Stimulated activated naive CD8-positive, alpha-beta T cell treated with anti-CD3 and anti-CD28 coated beads, Interleukin-15, amount 100 ng/mL, for 72 hours (primary cell): ENCODE measurements around the gene GNAT1.
"Not testable (repeated sequence)": the region's sequence is repeated elsewhere in the genome, so short reads cannot be mapped to it uniquely, and the experiment has no call there.

Source experiments
- ATAC-seq: fragments of 150-1000 bp; cut with Tn5 transposase; 2 replicates; pipeline ENCODE4 v1.10.0; 2021; ENCODE audit warnings: mild to moderate bottlenecking, moderate library complexity
- DNase-seq, 2 donors: peaks; one replicate each; pipeline ENCODE4 v3.0.0; 2021 to 2022
- H3K27ac Mint-ChIP-seq, 2 donors: one replicate each; pipeline ENCODE4 v1.8.0; 2022; ENCODE audit warnings: mild to moderate bottlenecking in 2 of 2, mixed read lengths in 2 of 2, moderate library complexity in 2 of 2
- H3K27me3 Mint-ChIP-seq: one replicate; pipeline ENCODE4 v1.8.0; 2022; ENCODE audit warnings: mixed read lengths
- H3K4me1 Mint-ChIP-seq: one replicate; pipeline ENCODE4 v1.8.0; 2022; ENCODE audit warnings: mild to moderate bottlenecking, mixed read lengths
- H3K4me3 Mint-ChIP-seq, 2 donors: one replicate each; pipeline ENCODE4 v1.8.0; 2022; ENCODE audit warnings: mild to moderate bottlenecking in 2 of 2, mixed read lengths in 2 of 2, moderate library complexity in 1 of 2
- H3K9me3 Mint-ChIP-seq, 2 donors: one replicate each; pipeline ENCODE4 v1.8.0; 2022; ENCODE audit warnings: mixed read lengths in 2 of 2

Gene GNAT1

GRCh38 chr3:50214824-50215223, 23.4 kb downstream of the GNAT1 start:
- H3K27me3 Mint-ChIP-seq = no peaks in the 10 kb centered on the region
- H3K27ac Mint-ChIP-seq = no peak overlapping the region
- H3K4me3 Mint-ChIP-seq = no peak overlapping the region
- ATAC-seq (no peak), DNase-seq (no peak)
- no peaks in the 10 kb centered on the region for H3K9me3 Mint-ChIP-seq
- H3K4me1 Mint-ChIP-seq = peaks cover 11% of the 10 kb centered on the region

- no peak overlapping the region for H3K27ac Mint-ChIP-seq
Observed at GRCh38 chr3:50215529-50215928, 24.1 kb downstream of the GNAT1 start.

GRCh38 chr3:50217681-50218080, 26.3 kb downstream of the GNAT1 start:
- ATAC-seq (no peak), DNase-seq (no peak)
- no peaks in the 10 kb centered on the region for H3K27me3 Mint-ChIP-seq
- H3K9me3 Mint-ChIP-seq = no peaks in the 10 kb centered on the region
- H3K4me1 Mint-ChIP-seq = peaks cover 13% of the 10 kb centered on the region
- no peak overlapping the region for H3K4me3 Mint-ChIP-seq
- H3K27ac Mint-ChIP-seq = peak overlapping the region in 1 of 2 donors; percentile 20

More at GRCh38 chr3:50215529-50215928, 24.1 kb downstream of the GNAT1 start:
- DNase-seq (no peak), ATAC-seq (no peak)
- Mint-ChIP-seq H3K9me3 (no peaks in the 10 kb centered on the region), H3K27me3 (no peaks in the 10 kb centered on the region), H3K4me3 (no peak overlapping the region), H3K4me1 (peaks cover 17% of the 10 kb centered on the region)

GRCh38 chr3:50218448-50218847, 27.0 kb downstream of the GNAT1 start:
- H3K4me1 Mint-ChIP-seq = peaks cover 13% of the 10 kb centered on the region
- no peaks in the 10 kb centered on the region for H3K27me3 Mint-ChIP-seq
- no peak overlapping the region for H3K27ac Mint-ChIP-seq
- no peak overlapping the region for H3K4me3 Mint-ChIP-seq
- ATAC-seq (no peak), DNase-seq (no peak)
- no peaks in the 10 kb centered on the region for H3K9me3 Mint-ChIP-seq

- DNase-seq = no peak
- Mint-ChIP-seq H3K4me3 (no peak overlapping the region), H3K4me1 (peaks cover 13% of the 10 kb centered on the region), H3K27ac (no peak overlapping the region), H3K9me3 (no peaks in the 10 kb centered on the region), H3K27me3 (peaks cover 7% of the 10 kb centered on the region)
- ATAC-seq = no peak
Observed at GRCh38 chr3:50219285-50219684, 27.9 kb downstream of the GNAT1 start.

GRCh38 chr3:50220109-50220508, 28.7 kb downstream of the GNAT1 start:
- DNase-seq (no peak), ATAC-seq (no peak)
- Mint-ChIP-seq H3K27ac (no peak overlapping the region), H3K9me3 (no peaks in the 10 kb centered on the region), H3K4me1 (peaks cover 14% of the 10 kb centered on the region), H3K4me3 (no peak overlapping the region), H3K27me3 (peaks cover 15% of the 10 kb centered on the region)

- Mint-ChIP-seq H3K27me3 (peaks cover 20% of the 10 kb centered on the region), H3K27ac (peak overlapping the region; percentile 12 to 61), H3K4me1 (peaks cover 22% of the 10 kb centered on the region), H3K9me3 (no peaks in the 10 kb centered on the region), H3K4me3 (no peak overlapping the region)
- ATAC-seq = peak; percentile 68
- no peak for DNase-seq
Observed at GRCh38 chr3:50221051-50221410, 29.6 kb downstream of the GNAT1 start.

GRCh38 chr3:50221411-50222168, 30.2 kb downstream of the GNAT1 start:
- Mint-ChIP-seq H3K27ac (peak overlapping the region; percentile 12 to 61), H3K4me3 (no peak overlapping the region)

GRCh38 chr3:50222169-50222528, 30.7 kb downstream of the GNAT1 start:
- H3K27ac Mint-ChIP-seq = no peak overlapping the region
- ATAC-seq (no peak), DNase-seq (no peak)
- H3K27me3 Mint-ChIP-seq = peaks cover 20% of the 10 kb centered on the region
- H3K4me3 Mint-ChIP-seq = no peak overlapping the region
- peaks cover 32% of the 10 kb centered on the region for H3K4me1 Mint-ChIP-seq
- H3K9me3 Mint-ChIP-seq = no peaks in the 10 kb centered on the region

More at GRCh38 chr3:50221411-50222168, 30.2 kb downstream of the GNAT1 start:
- Mint-ChIP-seq H3K4me1 (peaks cover 27% of the 10 kb centered on the region), H3K27me3 (peaks cover 20% of the 10 kb centered on the region), H3K9me3 (no peaks in the 10 kb centered on the region)
- ATAC-seq (no peak), DNase-seq (no peak)

- Mint-ChIP-seq H3K4me3 (peak overlapping the region in 1 of 2 donors; percentile 25), H3K9me3 (no peaks in the 10 kb centered on the region), H3K27me3 (peaks cover 20% of the 10 kb centered on the region), H3K4me1 (peaks cover 46% of the 10 kb centered on the region), H3K27ac (no peak overlapping the region)
- ATAC-seq (no peak), DNase-seq (no peak)
Observed at GRCh38 chr3:50224639-50225038, 33.2 kb downstream of the GNAT1 start.

- Mint-ChIP-seq H3K27ac (peak overlapping the region; percentile 69 to 91), H3K27me3 (peaks cover 20% of the 10 kb centered on the region), H3K9me3 (no peaks in the 10 kb centered on the region), H3K4me1 (peaks cover 33% of the 10 kb centered on the region), H3K4me3 (peak overlapping the region; percentile 92 to 95)
- ATAC-seq (peak; percentile 47), DNase-seq (no peak)
Observed at GRCh38 chr3:50226888-50227389, 35.5 kb downstream of the GNAT1 start.

GRCh38 chr3:50227390-50228183, 36.2 kb downstream of the GNAT1 start:
- peaks cover 36% of the 10 kb centered on the region for H3K4me1 Mint-ChIP-seq
- H3K27ac Mint-ChIP-seq = peak overlapping the region; percentile 91 to 94
- no peaks in the 10 kb centered on the region for H3K9me3 Mint-ChIP-seq
- H3K4me3 Mint-ChIP-seq = peak overlapping the region; percentile 92 to 95
- DNase-seq = peak; percentile 93 to 94
- H3K27me3 Mint-ChIP-seq = peaks cover 20% of the 10 kb centered on the region
- peak; percentile 90 for ATAC-seq

GRCh38 chr3:50228184-50228763, 36.9 kb downstream of the GNAT1 start:
- not testable (repeated sequence) for DNase-seq, ATAC-seq, H3K9me3 Mint-ChIP-seq
- Mint-ChIP-seq H3K4me1 (peaks cover 42% of the 10 kb centered on the region), H3K4me3 (peak overlapping the region; percentile 92 to 95), H3K27ac (peak overlapping the region; percentile 41 to 81), H3K27me3 (peaks cover 20% of the 10 kb centered on the region)

GRCh38 chr3:50229490-50229889, 38.1 kb downstream of the GNAT1 start:
- H3K27me3 Mint-ChIP-seq = peaks cover 11% of the 10 kb centered on the region
- no peak overlapping the region for H3K27ac Mint-ChIP-seq
- ATAC-seq (no peak), DNase-seq (no peak)
- peaks cover 47% of the 10 kb centered on the region for H3K4me1 Mint-ChIP-seq
- no peak overlapping the region for H3K4me3 Mint-ChIP-seq
- no peaks in the 10 kb centered on the region for H3K9me3 Mint-ChIP-seq

- no peak for ATAC-seq
- DNase-seq = no peak
- peaks cover 49% of the 10 kb centered on the region for H3K4me1 Mint-ChIP-seq
- H3K4me3 Mint-ChIP-seq = no peak overlapping the region
- H3K27me3 Mint-ChIP-seq = peaks cover 4% of the 10 kb centered on the region
- no peaks in the 10 kb centered on the region for H3K9me3 Mint-ChIP-seq
- H3K27ac Mint-ChIP-seq = peak overlapping the region in 1 of 2 donors; percentile 23
Observed at GRCh38 chr3:50230104-50230793, 38.8 kb downstream of the GNAT1 start.
